GM18499 (cell line): ENCODE measurements around the gene KCNE5.
"Not testable (repeated sequence)": the region's sequence is repeated elsewhere in the genome, so short reads cannot be mapped to it uniquely, and the experiment has no call there.

ENCODE experiments used
- ATAC-seq: cut with Tn5 transposase; IDR thresholded peaks from one replicate; pipeline ENCODE4 v1.9.1; 2021; ENCODE audit warnings: moderate number of reproducible peaks; ENCODE audit not compliant: insufficient read depth, unreplicated experiment

KCNE5 gene

GRCh38 chrX:109624641-109625616 is at the start of gene KCNE5:
KCNE5 (minus strand) TSS chrX:109625172; CDS start chrX:109625020, 152 bp downstream.
- ATAC-seq, result no peak

- no peak for ATAC-seq
Measured at GRCh38 chrX:109672239-109672638, 47.3 kb upstream of the KCNE5 start.

- ATAC-seq, result not testable (repeated sequence)
Measured at GRCh38 chrX:109671170-109671569, 46.2 kb upstream of the KCNE5 start.

GRCh38 chrX:109667986-109668385 is 43.0 kb upstream of the KCNE5 start:
- no peak for ATAC-seq

- ATAC-seq, result no peak
Measured at GRCh38 chrX:109660435-109661143, 35.6 kb upstream of the KCNE5 start.

GRCh38 chrX:109658391-109658790 is 33.4 kb upstream of the KCNE5 start:
- no peak for ATAC-seq

- ATAC-seq, result not testable (repeated sequence)
Measured at GRCh38 chrX:109657364-109657763, 32.4 kb upstream of the KCNE5 start.

GRCh38 chrX:109656774-109657173 is 31.8 kb upstream of the KCNE5 start:
- no peak for ATAC-seq

- ATAC-seq, result no peak
Measured at GRCh38 chrX:109655502-109656201, 30.7 kb upstream of the KCNE5 start.

GRCh38 chrX:109654516-109655109 is 29.6 kb upstream of the KCNE5 start:
- no peak for ATAC-seq

- ATAC-seq, result not testable (repeated sequence)
Measured at GRCh38 chrX:109644671-109645070, 19.7 kb upstream of the KCNE5 start.

GRCh38 chrX:109643687-109644086 is 18.7 kb upstream of the KCNE5 start:
- ATAC-seq, result no peak

- no peak for ATAC-seq
Measured at GRCh38 chrX:109638158-109638557, 13.2 kb upstream of the KCNE5 start.

- not testable (repeated sequence) for ATAC-seq
Measured at GRCh38 chrX:109637477-109637876, 12.5 kb upstream of the KCNE5 start.

- no peak for ATAC-seq
Measured at GRCh38 chrX:109635146-109635545, 10.2 kb upstream of the KCNE5 start.

GRCh38 chrX:109632906-109633504 is 8.0 kb upstream of the KCNE5 start:
- no peak for ATAC-seq

- no peak for ATAC-seq
Measured at GRCh38 chrX:109629310-109629709, 4.3 kb upstream of the KCNE5 start.

- ATAC-seq, result no peak
Measured at GRCh38 chrX:109626637-109627036, 1.7 kb upstream of the KCNE5 start.

- ATAC-seq, result no peak
Measured at GRCh38 chrX:109623997-109624396, 975 bp downstream of the KCNE5 start.

- ATAC-seq, result no peak
Measured at GRCh38 chrX:109622270-109622669, 2.7 kb downstream of the KCNE5 start.
